H1 (cell line): ENCODE data around the gene JPT2. TPM values are rescaled to one million over a fixed set of nuclear protein-coding genes. Genes with fewer than 3 reads are reported as not detected.

Experiments
- ATF3 ChIP-seq: IDR thresholded peaks from 2 replicates; pipeline ENCODE4 v1.6.1; 2011; ENCODE audit warnings: low read depth, mild to moderate bottlenecking, low read length; ENCODE audit not compliant: insufficient read depth
- KDM1A ChIP-seq: fragments of 200-600, 300-600 bp; sonication (generic); IDR thresholded peaks from 2 replicates; pipeline ENCODE4 v1.7.1; 2016; ENCODE audit warnings: mild to moderate bottlenecking, low read length, borderline replicate concordance
- polyA plus RNA-seq, 7 experiments: library from polyadenylated mRNA; depleted of rRNA in 3 of 7; stranded (reverse) in 5 of 7; unstranded in 2 of 7; fragments of >200 nt in 5 of 7; fragments of 200-250 nt in 2 of 7; gene quantifications; 1 replicate in 5 of 7; 2 replicates in 1 of 7; 4 replicates in 1 of 7; pipeline versions ENCODE4 v1.2.1 to v1.2.3, GENCODE V29; 2011 to 2013; ENCODE audit warnings: missing spikeins in 2 of 7, mixed read lengths in 2 of 7
- total RNA-seq: library from RNA; stranded (reverse); fragmentation: NEBNext Ultra II Directional; extraction: Animal tissue kit (Norgen Biotek cat#: 25700); gene quantifications from 2 replicates; pipeline ENCODE4 v1.2.1, GENCODE V29; 2021

The JPT2 gene
- total and polyA plus RNA-seq, 2 of the 8 experiments (the other 6 are each of a cell fraction or from before 2014, with no cell fraction given): 67.6 to 197 TPM

DNA sequence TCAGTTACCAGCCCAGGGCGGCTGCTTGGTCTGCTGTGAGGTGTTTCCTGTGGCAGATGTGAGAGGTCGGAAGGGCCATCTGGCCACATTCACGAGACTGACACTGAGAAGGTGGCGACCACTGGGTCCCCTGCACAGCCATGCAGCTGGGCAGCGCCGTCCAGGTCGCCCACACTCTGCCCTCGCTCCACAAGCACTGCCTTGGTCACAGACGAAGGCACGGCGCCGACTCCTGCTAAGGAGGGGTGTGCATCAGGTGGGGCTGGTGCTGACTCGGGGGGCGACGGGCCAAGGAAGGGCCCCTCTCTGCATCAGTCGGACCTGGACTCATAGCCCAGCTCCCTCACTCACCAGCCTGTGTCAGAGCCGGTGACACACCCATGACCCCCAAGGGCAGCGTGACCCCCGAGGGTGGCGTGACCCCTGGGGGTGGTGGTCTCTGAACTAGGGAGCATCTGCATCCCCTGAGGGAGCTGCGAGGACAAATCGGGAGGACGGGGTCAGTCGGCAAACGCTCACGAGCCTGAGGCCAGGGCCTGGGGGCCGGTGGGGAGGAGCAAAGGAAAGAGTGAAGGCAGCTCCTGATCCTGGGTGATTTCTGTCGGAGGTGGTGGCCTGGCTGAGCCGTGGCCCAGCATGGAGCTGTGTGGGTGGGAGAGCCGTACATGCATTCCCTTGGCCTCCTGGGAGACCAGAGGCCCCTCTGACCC, 62.9 kb downstream of the JPT2 start (continued):
- TF ChIP-seq KDM1A (no peak), ATF3 (no peak)
